Prostate gland (tissue), 2 donors: ENCODE measurements around the gene MARK3.

Experiments used
- CTCF ChIP-seq, 4 experiments: fragments of 200-600 bp in 2 of 4; fragments of 450-650 bp in 2 of 4; sonication (generic) in 2 of 4; IDR thresholded peaks; 1 replicate in 3 of 4; 2 replicates in 1 of 4; pipeline ENCODE4 v1.5.1; 2016 to 2019; ENCODE audit warnings: antibody characterized with exemption in 4 of 4, mild to moderate bottlenecking in 2 of 4, moderate library complexity in 2 of 4
- POLR2A ChIP-seq: fragments of 450-650 bp; IDR thresholded peaks from one replicate; pipeline ENCODE4 v1.6.1; 2016; ENCODE audit warnings: antibody characterized with exemption, mild to moderate bottlenecking

- TF ChIP-seq CTCF (IDR thresholded peaks at IDR 0.05) (no peak), POLR2A (no peak)
Observed at GRCh38 chr14:103366741-103367140, 18.5 kb upstream of the MARK3 start.
